ENCODE results near the gene SRSF1.
"Not testable (repeated sequence)": the region's sequence is repeated elsewhere in the genome, so short reads cannot be mapped to it uniquely, and the experiment has no call there.

Gene SRSF1, protein sequence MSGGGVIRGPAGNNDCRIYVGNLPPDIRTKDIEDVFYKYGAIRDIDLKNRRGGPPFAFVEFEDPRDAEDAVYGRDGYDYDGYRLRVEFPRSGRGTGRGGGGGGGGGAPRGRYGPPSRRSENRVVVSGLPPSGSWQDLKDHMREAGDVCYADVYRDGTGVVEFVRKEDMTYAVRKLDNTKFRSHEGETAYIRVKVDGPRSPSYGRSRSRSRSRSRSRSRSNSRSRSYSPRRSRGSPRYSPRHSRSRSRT

DNA sequence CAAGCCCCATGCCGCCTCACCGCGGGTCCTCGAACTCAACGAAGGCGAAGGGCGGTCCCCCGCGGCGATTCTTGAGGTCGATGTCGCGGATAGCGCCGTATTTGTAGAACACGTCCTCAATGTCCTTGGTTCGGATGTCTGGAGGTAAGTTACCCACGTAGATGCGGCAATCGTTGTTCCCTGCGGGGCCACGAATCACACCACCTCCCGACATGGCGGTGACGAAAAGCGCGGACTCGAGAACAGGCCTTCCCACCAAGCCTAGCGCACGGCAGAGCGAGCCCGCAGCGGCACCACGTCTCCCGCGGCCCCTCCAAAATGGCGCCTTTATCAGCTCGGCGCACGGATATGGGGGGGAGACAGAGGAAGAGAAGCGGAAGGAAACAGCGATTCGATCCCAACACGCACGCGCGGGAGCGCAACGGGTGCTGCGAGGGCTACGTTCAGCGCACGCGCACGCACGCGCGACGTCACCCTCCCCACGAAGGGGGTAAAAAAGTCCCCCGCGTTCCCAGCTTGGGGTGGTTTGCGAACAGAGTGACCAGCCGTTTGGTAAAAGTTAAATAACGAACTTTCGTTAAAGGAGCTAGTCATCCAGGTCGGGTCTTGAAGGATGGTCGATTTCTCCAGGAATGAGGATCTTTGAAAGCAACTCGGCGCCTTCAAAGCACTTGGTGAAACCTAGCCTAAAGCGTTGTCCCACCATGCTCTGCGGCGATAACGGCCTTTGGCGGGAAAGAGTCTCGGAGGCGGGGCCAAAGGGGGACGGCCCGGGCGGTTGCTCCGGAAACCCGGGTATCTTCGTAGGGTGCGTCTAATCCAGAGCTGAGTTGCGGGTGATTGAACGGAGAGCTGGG lies at the start of gene SRSF1:
TSS of gene SRSF1 (minus strand) at position 323 of the 857 bp plus-strand sequence. CDS start at position 214, 109 bp downstream.
- DNase-seq = peak; percentile 96

DNA sequence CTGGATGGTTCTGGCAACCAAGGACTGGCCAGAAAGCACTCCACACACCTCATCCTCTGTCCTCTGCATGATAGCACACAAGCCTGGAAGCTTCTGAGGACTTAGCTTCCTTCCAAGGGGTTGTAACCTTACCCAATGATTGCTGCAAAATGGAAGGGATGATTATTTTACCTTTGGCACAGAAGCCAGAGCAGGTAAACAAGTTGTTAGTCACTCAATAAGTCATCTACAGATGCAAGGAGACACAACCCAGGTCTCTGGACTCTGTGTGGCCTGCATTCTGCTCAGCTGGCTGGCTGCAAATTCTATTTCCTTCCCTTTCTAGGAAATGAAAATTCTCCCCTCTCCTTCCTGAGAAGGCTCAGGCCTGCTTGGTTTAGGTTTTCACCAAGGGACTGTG lies 49.4 kb upstream of the SRSF1 start:
- DNase-seq = no peak

DNA sequence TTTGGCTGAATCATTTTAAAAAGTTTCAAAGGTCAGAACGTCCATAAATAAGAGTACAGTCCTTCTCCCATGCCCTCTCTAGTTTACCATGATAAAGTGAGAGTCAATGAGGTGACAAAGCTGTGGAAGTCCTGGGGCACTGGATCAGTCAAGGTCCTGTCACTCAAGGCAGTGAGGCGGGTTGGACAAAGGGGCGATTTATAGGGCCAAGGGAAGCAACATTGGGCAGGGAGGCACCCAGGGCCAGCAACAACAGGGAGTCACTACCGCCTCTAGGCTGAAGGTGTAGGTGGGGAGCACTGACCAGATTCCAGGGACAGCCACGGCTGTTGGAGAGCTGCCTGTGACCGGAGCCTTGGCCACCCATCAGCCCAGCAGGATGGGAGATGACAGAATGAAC lies 47.6 kb upstream of the SRSF1 start:
- no peak for DNase-seq

DNA sequence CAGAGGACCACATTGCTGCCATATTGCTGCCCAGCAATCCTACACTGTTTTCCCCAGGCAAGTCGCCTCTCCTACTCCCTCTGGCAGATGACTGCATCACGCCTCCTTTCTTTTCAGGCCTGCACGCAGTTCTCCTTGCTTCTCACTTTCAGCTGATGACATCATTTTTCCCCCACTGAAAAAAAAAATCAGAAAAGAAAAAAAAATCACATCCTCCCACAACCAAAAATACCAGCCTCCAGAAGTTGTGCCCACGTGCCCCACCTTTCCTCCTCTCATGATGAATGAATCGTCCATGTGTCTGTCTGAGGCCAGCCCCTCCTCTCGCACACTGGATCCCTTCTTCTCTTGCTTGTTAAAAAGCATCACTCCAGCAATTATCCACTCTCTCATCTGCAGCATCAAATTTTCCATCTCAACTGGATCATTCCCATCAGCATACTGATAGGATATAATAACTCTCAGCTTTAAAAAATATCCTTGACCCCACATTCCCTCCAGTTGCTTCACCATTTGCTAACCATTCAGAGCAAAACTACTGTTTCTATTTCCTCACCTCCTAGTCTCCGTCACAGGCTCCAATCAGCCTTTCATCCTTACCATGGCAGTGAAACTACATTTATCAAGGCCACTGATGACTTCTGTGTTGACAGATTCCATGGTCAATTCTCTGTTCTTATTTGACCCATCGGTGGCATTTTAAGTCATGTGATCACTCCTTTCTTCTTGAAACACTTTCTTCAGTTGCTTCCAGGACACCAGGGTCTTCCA lies 46.1 kb upstream of the SRSF1 start:
- no peak for DNase-seq

DNA sequence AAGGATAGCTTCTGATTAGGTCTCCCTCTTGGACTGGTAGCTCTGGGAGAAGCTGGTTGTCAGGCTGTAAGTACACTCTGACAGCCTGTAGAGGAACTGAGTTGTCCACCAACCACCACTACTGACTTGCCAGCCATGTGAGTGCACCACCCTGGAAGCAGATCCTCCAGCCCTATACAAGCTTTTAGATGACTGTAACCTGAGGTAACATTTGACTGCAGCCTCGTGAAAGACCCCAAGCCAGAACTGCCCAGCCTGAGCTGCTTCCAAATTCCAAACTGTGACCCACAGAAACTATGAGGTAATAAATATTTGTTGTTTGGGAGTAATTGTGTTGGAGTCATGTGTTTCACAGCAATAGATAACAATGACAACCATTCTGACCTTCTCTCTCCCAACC lies 45.4 kb upstream of the SRSF1 start:
- no peak for DNase-seq

DNA sequence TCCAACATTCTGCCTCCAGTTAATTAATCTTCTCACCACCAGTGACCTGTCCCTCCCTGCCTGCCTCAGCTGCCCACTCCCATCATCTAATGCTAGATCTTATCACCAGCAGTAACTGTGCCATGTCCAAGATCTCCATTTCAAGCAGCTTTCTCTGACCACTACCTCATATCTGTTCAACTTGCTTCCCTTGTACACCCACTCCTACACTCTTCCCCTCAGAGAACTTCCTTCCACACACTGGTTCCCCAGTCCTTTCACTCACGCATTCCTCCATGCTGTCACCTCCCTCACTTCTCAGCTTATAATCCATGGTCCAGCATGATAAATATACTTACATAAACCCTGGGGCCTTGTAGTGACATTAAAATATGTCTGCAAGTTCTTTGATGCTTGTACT lies 44.4 kb upstream of the SRSF1 start:
- no peak for DNase-seq

DNA sequence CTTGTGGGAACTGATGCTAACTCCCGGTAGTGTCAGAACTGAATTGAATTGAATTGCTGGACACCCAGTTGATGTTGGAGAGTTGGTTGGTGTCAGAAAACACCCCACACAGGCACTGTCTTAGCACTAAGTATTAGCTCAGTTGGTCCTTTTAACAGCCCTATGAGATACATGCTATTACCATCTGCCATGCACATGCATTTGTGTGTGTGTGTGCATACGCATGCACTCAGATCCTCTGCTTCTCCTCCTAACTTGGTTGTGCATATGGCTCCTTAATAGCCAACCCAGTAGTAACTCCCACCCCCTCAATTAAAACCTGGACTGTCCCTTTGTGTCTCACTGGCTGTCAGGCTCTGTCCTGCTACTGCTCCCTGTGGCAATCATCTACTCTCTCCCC lies 43.9 kb upstream of the SRSF1 start:
- no peak for DNase-seq

DNA sequence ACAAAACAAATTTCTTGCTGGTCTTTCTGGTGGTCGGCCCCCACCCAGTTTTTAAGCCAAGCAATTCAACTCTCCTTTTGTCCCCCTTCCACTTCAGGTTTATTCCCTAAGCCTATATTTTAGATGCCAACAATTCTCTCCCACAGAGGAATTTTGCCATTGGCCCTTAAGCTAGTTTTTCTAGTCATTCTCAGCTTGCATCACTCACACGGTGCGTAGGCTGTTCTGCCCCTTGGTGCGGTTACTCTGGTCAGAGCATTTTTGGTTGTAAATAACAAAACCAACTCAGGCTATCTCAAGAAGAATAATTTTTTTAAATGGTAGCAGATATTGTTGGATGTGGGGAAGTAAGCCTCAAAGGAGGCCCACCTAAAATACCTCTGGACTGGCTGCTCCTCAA lies 42.5 kb upstream of the SRSF1 start:
- DNase-seq = no peak

DNA sequence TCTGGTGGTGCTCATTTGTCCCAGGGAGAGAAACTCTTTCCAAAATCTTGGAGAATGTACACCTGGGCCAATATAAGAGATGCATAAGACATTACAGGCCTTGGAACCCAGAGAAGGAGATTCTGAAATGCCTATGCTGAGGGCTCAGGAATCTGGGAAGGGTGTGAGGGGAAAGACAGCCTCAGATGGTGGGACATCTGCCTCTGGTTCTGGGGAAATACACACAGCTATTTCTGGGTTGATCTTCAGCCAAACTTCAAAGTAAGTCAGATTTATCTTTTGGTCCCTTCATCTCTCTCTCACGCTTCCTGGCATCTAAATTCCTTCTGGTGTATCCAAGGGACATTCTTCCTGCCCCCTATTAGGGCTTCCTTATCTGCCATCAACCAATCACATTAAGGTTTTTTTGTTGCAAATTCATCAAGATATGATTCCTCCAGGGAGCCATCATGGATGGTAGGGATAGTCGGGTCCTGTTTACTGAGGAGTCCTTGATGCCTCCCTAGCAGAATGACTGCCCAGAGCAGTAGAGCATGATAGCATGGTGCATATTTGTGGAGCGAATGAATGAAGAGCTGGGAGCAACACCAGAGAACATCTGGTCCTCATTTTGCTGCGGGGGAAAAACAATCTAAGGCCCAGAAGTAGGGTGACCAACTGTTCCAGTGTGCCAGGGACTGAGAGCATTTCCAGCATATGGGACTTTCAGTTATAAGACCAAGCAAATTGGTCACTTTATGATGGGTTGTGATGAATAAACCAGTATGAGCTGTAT lies 40.5 kb upstream of the SRSF1 start:
- DNase-seq = peak; percentile 5

DNA sequence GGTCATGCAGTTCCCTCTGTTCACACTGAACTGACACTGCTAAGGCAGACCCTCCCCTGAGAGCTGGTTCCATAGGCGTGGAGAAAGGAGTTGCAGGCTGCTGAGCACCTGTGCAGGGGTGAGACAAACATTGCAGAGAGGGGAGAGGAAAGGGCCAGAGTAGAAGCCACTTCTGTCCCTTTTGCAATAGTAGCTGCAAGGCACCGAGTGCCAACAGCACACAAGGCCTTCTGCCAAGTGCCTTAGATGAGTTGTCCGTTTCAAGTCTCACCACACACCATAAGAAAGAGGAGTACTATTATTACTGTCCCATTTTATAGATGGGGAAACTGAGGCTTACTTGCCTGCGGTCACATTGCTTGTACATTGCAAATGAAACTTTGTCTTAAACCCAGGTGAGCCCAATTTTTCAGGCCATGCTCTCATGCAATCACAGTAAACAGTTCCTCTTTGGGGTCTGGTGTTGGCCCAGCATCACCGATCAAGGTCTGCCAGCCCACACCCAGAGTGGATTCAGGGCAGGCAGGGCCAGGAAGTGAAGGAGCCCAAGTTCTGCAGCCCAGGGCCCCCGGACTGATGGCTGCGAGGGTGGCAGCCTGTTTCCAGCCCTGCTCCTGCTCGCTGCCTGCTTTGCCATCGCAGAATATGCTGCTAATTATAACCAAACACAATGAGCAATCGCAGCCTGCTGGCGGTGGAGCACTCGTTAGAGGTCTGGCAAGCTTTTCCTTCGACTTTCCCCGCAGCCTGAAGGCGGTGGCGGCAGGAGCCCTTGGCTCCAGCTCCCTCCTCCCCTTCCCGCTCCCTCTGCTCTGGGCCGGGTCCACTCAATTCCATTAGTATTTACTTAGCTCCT lies 39.4 kb upstream of the SRSF1 start:
- no peak for DNase-seq

DNA sequence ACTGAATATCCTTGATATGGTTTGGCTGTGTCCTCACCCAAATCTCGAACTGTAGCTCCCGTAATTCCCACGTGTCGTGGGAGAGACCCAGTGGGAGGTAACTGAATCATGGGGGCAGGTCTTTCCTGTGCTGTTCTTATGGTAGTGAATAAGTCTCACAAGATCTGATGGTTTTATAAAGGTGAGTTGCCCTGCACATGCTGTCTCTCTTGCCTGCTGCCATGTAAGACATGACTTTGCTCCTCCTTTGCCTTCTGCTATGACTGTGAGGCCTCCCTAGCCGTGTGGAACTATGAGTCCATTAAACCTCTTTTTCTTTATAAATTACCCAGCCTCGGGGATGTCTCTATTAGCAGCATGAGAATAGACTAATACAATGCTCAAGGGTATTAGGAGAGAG lies 37.2 kb upstream of the SRSF1 start:
- DNase-seq = not testable (repeated sequence)

DNA sequence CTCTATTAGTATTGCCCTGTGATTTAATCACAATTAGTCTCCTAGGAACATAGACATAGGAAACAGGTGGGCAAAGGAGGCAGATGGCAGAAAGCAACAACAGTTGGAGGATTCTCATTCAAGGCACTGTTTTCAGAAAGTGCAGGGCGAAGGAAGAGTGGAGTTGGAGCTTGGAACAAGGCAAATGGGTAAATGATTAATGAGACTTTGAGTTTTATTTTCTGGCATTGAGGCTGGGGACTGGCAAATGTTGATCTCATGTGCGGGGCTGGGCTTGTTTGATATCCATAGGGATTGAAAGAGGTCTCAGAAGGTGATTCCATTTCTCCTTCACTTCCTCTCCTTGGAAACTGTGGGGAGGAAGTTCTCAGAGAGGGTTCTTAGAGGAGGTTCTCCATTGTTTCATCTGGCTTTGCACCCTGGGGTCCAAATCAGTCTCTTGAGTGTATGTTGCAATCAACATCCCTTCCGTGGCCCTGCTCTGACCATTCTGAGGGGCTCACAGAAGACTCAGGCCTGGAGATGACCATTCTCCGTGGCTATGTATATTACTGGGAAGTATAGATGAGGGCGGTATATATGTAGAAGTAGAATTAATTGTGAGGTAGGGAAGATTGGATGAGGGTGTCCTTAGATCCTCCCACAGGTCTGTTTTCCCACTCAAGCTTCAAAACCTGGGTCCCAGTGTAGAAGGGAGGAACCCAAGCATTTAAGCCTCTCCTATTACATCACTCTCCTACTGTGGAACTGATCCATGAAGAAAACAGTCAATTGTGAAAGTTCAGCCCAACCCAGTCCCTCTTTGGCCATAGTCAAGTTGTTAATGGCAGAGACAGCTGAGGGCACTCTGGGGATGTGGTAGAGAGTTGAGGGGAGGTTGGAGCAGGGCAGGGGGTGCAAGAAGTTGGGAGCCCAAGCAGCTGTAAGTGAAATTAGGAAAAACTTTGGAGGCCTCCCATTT lies 36.5 kb upstream of the SRSF1 start:
- no peak for DNase-seq

DNA sequence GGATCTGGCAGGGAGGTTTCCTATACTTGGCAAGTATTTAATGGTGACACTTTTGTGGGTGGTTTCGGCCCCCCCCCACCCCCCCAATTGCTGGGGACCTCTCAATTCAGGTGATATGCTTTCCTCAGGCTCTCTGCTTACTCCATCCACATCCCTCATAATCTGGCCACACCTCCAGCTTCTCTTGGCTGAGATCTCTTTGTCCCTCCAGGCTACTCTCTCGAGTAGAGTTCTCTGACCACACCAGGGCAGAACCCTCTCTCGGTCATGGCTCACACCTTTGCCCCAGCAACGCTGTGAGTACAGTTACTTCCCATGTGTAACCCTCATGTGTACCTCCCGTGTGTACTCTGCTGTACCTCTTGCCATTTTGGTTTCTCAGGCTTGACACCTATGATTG lies 34.1 kb upstream of the SRSF1 start:
- DNase-seq = no peak

DNA sequence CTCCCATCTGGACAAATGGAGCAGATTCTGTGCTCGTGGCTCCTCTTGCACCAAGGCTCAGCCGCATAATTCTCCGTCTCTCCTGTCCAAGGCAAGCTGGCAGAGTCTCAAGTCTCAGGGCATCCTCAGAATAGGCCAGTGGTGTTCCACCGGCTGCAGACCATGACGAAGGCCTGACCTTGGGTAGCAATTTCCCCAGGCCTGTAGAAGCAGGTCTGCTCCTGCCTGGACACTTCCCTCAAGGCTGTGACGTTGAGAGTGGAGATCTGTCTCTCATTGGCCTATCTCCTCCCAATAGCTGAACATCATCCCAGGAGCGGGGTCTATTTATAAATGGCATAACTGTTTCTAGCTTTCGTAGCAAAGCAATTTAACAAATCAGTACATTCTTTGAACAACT lies 33.3 kb upstream of the SRSF1 start:
- DNase-seq = no peak

DNA sequence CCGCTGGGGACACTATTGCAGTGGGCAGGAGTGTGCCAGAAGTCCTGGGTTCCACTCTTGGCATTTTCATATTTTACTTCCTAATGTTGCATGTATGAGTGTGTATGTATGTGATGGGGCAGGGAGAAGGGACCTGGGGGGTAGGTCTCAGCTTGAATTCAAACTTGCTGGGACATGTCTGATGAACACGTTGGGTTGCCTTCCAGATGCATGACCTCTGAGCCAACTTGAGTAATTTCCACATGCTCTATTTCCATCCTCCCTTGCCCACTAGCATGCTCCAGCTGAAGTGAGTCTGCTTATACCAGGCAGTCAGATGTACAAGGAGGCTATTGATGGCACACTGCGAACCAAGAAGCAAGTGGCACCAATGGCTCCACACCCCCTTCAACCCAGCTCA lies 32.9 kb upstream of the SRSF1 start:
- no peak for DNase-seq

DNA sequence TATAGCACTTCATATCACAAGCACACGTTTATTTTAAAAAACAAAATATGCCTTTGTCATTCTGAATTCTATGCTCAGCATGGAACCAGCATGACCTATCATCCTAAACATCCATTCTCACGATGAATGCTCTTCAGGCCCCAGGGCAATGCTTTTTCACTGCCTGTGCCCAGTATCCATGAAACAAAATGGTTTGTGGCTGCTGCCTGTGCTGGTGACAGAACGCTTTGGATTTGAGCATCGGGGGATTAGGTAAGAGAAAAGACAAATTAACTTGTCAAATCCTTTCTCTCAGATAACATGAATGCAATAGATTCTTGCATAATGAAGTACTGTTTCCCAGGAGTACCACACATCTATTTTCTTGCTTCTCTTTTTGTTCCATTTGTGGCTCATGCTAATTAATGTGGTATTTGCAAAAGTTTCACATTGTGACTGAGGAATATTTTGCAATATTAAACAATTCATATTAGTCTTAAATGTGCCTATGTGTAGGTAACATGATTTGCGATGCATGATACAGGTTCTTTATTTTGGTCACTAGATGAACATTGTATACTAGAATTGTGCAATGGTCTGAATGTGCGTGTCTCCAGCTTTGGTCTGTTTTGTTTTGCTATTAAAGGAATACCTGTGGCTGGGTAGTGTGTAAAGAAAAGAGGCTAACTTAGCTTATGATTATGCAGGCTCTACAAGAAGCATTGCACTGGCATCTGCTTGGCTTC lies 25.8 kb upstream of the SRSF1 start:
- no peak for DNase-seq

DNA sequence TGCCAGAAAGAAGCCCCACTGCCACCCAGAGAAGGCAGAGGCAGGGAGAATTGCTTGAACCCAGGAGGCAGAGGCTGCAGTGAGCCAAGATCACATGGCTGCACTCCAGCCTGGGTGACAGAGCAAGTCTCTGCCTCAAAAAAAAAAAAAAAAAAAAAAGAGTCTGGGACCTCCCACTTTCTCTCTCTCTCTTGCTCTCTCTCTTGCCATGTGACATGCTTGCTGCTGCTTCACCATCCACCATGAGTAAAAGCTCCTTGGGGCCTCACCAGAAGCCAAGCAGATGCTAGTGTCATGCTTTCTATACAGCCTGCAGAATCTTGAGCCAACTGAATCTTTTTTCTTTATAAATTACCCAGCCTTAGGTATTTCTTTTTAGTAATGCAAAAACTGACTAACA lies 21.5 kb upstream of the SRSF1 start:
- no peak for DNase-seq

DNA sequence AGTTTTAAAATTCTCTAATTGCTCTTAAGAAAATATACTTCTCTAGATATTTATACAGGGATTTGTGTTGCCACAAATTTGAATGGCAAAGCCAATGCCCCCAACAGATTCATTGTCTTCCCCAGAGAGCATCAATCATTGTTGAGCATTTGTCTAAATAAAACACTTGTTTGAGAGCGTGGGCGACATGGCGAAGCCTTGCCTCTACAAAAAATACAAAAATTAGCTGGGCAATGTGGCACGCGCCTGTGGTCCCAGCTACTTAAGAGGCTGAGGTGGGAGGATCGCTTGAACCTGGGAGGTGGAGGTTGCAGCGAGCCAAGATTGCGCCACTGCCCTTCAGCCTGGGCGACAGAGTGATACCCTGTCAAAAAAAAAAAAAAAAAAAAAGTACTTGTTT lies 13.4 kb upstream of the SRSF1 start:
- DNase-seq = no peak

DNA sequence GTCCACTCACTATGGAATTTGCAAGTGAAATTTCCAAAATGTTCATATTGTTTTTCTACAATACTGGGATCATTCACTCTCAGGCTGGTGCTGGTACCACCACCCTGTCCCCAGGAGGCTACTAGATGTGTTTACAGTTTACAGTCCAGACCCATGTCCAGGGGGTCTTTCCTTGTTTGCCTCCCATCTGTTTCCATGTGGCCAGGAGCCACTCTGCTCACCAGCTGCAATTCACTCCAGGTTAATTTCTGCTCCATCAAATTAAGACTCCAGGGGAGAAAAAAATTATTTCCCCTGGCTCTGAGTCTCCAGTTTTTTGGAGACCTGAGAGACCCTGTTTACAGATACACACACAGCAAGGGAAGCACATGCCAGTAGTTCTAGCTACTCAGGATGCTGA lies 12.5 kb upstream of the SRSF1 start:
- DNase-seq = no peak

DNA sequence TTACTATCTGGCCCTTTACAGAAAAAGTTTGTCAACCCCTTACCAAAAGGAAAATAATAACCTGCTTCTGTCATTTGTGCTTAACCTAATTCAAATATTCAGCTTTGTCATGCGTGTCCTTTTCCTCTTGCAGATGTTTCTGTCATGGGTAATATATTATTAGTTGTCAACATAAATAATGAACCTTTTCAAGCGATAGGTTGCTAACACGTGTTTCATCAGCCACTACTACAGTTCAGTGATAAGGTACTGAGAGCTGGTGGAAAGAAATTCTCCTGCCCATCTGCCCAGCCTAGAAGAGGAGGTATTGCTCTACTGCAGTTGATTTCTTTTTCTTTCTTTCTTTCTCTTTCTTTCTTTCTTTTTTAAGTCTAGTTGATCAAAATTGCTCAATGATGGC lies 12.0 kb upstream of the SRSF1 start:
- no peak for DNase-seq
